A172 (cell line): Measurements from ENCODE around the gene LIN7B. TPM values are rescaled to one million over a fixed set of nuclear protein-coding genes. Genes with fewer than 3 reads are reported as not detected.

ENCODE experiments used
- DNase-seq: peaks from one replicate; pipeline ENCODE4 v3.0.0-alpha.2; 2015; ENCODE audit warnings: low spot score
- total RNA-seq: library from RNA; depleted of rRNA; stranded (reverse); fragments of >200 nt; shearing (Covaris generic); gene quantifications from 2 replicates; pipeline ENCODE4 v1.2.3, GENCODE V29; 2014; rRNA removed

The LIN7B gene, protein sequence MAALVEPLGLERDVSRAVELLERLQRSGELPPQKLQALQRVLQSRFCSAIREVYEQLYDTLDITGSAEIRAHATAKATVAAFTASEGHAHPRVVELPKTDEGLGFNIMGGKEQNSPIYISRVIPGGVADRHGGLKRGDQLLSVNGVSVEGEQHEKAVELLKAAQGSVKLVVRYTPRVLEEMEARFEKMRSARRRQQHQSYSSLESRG
- total RNA-seq, result 0.16 and 8.5 TPM in 2 replicates

DNA sequence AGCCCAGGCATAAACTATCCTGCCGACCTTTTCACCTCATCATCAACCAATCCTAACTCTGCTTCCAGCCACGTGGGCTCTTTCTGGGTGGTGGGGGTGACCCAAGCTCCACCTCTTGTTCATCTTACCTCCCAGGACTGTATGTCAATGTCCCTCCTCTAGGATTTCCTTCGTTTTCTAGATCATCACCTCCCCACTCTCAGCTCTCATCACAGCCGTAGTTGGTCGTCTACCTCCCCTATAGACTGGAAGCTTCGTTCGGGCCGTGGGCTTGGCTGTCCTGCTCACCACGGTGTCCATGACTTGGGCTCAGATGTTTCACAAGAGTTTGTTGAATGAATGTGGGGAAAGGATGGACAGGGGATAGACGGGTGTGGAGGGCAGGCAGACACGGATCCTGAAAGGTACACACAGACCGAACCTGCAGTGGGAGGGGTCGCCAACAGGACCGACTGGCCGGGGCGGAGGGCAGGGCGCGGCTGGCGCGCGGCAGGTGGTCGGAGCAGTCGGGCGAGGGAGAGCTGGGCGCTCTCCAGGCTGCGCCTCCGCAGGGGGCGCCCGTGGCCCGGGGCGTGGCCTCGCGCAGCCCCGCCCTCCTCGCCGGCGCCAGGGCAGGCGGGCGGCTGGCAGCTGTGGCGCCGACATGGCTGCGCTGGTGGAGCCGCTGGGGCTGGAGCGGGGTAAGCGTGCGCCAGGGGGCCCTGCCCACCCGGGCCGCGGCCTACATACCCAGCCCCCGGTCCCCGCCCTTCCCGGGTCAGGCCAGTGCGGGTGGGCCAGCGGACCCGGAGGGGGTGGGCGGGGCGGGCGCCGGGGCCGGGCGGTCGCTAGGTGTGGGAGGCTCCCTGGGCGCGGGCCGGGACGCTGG lies at the start of gene LIN7B:
Gene LIN7B (plus strand): TSS at position 609 of the 868 bp plus-strand sequence. CDS start 35 bp downstream, at position 644.
- DNase-seq, result peak; percentile 29

DNA sequence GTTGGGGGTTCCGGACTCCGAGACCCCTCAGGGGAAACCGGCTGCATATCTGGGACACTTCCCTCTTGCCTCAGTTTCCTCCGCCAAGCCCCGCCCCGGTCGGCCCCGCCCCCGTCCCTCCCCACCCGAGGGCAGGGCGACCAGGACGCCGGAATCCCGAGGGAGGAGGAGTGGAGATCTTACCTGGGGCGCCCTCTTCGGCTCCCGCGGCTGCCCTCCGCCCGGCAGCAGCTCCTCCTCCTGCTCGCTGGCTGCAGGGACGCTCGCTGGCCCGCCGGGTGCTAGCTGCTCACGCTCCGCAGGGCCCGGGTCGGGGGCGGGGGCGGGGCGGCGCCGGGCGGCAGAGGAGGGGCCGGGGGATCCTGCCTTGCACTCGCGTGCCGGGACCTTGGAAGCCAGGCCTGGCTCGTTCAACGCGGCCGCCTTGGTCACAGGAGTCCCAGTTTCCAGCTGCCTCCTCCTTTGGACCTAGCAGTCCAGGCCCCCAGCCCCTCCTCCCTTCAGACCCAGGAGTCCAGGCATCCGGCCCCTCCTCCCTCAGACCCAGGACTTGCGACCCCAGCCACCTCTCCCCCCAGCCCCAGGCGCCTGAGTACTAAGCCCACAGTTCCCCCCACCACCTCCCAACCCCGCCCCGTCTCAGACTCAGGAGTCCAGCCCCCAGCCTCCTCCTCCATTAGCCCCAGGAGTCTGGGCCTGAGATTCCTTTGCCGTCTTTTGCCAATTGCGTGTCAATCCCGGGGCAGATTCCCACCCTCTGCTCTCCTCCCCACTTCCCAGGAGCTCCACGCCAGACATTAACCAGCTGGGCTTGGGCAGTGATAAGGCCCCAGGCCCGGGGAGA lies 49.2 kb upstream of the LIN7B start, which contains the start of gene NTF4:
Gene NTF4 (minus strand): TSS at position 51 of the 844 bp plus-strand sequence. CDS start 2,821 bp downstream, outside the sequence.
- DNase-seq, result no peak

DNA sequence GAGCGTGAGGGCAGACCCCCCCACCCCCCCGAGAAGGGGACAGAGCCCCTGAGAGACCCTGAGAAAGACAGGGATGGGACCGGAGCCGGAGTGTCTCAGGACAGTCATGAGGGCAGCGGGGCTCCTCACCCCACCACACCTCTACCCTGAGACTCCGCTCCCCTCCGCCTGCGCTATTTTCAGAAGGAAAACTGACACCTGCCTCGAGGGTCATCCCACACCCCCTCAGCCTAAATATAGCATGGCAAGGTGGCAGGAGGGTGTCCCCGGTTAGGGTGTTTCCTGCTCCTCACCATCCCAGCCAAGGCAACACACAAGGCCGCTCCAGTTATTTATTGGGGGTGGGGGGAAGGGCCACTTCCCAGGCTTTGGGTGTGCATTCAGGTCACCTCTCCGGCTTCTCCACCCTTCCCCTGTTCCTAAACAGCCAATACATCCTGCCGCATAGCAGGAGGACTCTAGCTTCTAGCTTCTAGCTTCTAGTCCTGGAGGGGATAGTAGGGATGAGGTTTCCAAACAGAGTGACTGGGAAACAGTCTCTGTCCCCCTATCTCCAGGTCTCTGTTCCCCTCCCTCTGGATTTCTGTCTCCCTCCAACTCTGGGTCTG lies 48.2 kb upstream of the LIN7B start:
- DNase-seq, result no peak

GRCh38 chr19:49067554-49067953 lies 46.6 kb upstream of the LIN7B start:
- DNase-seq, result no peak

DNA sequence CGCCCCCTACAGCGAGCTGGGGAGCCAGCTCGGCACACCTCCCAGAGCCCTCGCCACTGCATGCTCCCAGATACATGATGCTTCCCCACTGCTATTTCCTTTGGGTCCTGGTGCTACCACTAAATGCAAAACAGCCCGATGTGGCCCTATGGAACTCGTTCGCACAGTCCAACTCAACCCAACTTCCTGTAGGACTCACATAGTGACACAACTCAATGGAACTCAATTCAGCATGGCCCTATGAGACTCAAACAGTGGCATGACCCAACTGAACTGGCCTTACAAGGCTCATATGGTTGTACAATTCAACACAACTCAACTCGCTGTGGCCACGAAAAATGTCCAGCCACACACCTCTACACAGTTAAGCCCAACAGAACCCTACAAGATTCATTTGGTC lies 45.1 kb upstream of the LIN7B start:
- DNase-seq, result no peak

DNA sequence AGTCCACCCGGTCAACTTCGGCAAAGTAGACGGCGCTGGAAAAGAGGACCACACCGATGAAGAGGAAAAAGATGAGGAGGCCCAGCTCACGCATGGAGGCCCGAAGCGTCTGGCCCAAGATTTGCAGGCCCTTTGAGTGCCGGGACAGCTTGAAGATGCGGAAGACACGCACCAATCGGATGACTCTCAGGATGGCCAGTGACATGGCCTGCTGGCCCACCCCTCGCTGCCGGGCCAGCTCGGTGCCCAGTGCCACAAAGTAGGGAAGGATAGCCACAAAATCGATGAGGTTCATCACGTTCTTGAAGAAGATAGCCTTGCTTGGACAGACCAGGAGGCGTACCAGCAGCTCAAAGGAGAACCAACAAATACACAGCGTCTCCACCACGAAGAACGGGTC lies 43.8 kb upstream of the LIN7B start:
- DNase-seq, result no peak

- no peak for DNase-seq
Measured at GRCh38 chr19:49071860-49072547, 42.2 kb upstream of the LIN7B start.

GRCh38 chr19:49073514-49074378 lies 40.4 kb upstream of the LIN7B start:
- DNase-seq, result no peak

DNA sequence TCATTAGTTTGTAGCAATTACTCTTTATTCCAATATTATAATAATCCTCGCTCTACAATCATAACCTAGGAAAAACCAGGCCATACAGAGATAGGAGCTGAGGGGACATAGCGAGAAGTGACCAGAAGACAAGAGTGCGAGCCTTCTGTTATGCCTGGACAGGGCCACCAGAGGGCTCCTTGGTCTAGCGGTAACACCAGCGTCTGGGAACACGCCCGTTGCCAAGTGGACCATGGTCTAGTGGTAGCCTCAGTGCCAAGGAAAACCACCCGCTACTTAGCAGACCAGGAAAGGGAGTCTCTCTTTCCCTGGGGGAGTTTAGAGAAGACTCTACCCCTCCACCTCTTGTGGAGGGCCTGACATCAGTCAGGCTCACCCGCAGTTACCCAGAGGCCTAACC lies 39.3 kb upstream of the LIN7B start:
- DNase-seq, result peak; percentile 33

GRCh38 chr19:49080392-49080791 lies 33.8 kb upstream of the LIN7B start:
- DNase-seq, result no peak

DNA sequence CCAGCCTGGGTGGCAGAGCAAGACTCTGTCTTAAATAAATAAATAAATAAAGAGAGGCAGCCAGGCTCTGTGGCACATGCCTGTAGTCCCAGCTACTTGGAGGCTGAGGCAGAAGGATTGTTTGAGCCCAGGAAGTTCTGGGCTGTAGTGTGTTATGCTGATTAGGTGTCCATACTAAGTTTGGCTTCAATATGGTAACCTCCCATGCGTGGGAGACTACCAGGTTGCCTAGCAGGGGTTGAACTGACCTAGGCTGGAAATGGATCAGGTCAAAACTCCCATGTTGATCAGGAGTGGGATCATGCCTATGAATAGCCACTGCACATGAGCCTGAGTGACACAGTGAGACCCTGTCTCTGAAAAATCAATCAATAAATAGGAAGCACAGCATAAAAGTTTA lies 32.9 kb upstream of the LIN7B start:
- no peak for DNase-seq

GRCh38 chr19:49084206-49085019 lies 29.8 kb upstream of the LIN7B start:
- DNase-seq, result no peak

- peak; percentile 92 for DNase-seq
Measured at GRCh38 chr19:49085020-49085867, 28.9 kb upstream of the LIN7B start, which contains the start of gene SNRNP70. TSS of gene SNRNP70 (plus strand) at chr19:49085451. CDS start at chr19:49086415, 964 bp downstream.

DNA sequence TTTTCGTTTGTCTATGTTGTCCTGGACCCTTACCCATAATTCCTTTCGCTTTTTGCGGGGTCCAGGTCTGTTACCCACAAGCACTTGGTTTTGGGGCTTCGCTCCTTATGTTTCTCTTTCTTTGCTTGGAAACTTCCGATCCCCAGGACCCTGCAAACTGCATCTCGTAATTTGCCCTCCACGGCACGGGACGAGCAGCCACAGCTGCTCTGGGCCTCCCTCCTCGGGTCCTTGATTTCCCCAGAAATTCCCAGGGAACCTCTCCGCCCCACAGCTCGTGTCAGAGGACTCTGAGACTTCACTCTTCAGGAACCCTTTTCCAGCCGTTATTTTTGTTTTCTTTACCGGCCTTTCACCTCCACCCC lies 28.3 kb upstream of the LIN7B start:
- no peak for DNase-seq

- no peak for DNase-seq
Measured at GRCh38 chr19:49086296-49086695, 27.9 kb upstream of the LIN7B start.

DNA sequence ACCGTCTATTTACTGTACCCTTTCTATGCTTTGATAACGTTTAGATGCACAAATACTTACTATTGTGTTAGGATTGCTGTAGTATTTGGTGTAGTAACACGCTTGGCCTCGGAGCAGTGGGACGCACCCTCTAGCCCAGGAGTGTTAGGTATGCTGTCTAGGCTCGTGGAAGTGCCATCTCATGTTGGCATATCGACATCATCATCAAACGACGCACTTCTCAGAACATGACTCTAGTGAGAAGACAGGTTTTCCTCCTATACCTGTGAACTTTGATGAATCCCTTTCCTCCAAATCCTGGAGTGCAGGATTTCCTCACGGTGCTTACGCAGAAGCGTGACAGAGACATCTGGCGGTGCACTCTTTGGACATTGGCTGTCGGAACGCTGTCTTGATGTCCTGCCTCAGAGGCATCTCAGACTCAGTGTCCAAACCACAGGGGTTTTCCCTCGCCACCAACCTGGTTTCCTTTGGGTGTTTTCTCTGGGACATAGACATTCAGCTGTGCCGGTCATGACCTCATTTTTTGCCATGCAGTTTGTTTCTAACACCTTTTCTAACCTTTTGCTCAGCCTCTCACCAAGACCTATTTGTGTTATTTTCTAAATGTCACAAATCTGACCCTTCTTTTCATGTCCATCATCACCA lies 22.7 kb upstream of the LIN7B start:
- DNase-seq, result no peak

- no peak for DNase-seq
Measured at GRCh38 chr19:49092686-49093085, 21.5 kb upstream of the LIN7B start.
